Sigmoid colon (tissue), 4 donors: Measurements from ENCODE around the gene XPO1.

Source experiments
- CTCF ChIP-seq, 4 experiments: fragments of 450-650 bp in 3 of 4; fragments of 200-600 bp in 1 of 4; IDR thresholded peaks; one replicate each; pipeline ENCODE4 v1.5.1; 2016 to 2019; ENCODE audit warnings: antibody characterized with exemption in 4 of 4, mild to moderate bottlenecking in 3 of 4, moderate library complexity in 2 of 4
- POLR2A ChIP-seq, 2 donors: fragments of 450-650 bp; IDR thresholded peaks; one replicate each; pipeline ENCODE4 v1.6.1; 2016; ENCODE audit warnings: antibody characterized with exemption in 2 of 2, mild to moderate bottlenecking in 2 of 2, moderate library complexity in 2 of 2
- POLR2AphosphoS5 ChIP-seq, 4 donors: sonication (generic); formaldehyde crosslinking; IDR thresholded peaks; one replicate each; pipeline ENCODE4 v1.6.1; 2017; ENCODE audit warnings: antibody characterized with exemption in 4 of 4

DNA sequence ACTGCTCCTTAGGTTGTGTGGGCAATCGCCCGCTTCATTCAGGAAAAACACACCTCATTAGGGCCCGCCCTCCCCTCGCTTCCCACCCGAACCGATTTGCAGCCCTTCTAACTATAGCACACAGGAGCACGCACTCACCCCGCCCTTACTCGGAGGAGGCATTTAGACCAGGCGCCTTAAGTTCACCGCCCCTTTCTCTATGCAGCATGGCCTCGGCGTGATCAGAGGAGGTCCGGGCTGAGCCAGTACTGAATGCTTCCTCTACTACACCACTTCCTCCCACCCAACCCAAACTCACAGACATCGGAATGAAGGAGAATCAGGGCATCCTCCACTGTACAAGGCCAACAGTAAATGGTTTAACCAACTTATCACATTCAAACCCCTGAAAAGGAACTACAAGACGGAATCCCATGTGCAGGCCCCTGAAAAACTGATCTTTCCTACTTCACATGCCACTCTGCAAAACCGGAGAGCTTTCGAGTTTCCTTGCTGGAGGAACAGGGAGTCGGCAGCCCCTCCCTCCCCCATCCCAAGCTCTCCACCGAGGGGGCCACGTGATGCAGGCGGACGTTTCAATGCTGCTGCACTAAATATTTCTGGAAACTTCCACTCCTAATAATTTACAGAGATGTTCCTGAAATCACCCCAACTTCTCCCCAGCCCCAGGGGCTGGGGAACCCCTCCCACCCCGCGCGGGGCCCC, 1.4 kb downstream of the XPO1 start:
- TF ChIP-seq POLR2AphosphoS5 (IDR thresholded peaks at IDR 0.05) (peak; percentile 44 to 80 (median 70)), CTCF (IDR thresholded peaks at IDR 0.05) (no peak), POLR2A (IDR thresholded peaks at IDR 0.05) (peak in 1 of 2 donors; percentile 49)
